Activated naive CD4-positive, alpha-beta T cell treated with anti-CD3 and anti-CD28 coated beads, Interleukin-2, amount 50 U/mL, for 24 hours (primary cell): Measurements from ENCODE around the gene SF1.

ENCODE experiments used
- H3K27ac Mint-ChIP-seq: one replicate; pipeline ENCODE4 v1.8.0; 2021; ENCODE audit warnings: mild to moderate bottlenecking, mixed read lengths
- H3K27me3 Mint-ChIP-seq: one replicate; pipeline ENCODE4 v1.8.0; 2021; ENCODE audit warnings: mixed read lengths
- H3K36me3 Mint-ChIP-seq: one replicate; pipeline ENCODE4 v1.8.0; 2021; ENCODE audit warnings: mixed read lengths
- H3K4me1 Mint-ChIP-seq: one replicate; pipeline ENCODE4 v1.8.0; 2021; ENCODE audit warnings: mixed read lengths
- H3K4me3 Mint-ChIP-seq: one replicate; pipeline ENCODE4 v1.8.0; 2021; ENCODE audit warnings: mild to moderate bottlenecking, mixed read lengths
- H3K9me3 Mint-ChIP-seq: one replicate; pipeline ENCODE4 v1.8.0; 2021; ENCODE audit warnings: mixed read lengths

The SF1 gene

DNA sequence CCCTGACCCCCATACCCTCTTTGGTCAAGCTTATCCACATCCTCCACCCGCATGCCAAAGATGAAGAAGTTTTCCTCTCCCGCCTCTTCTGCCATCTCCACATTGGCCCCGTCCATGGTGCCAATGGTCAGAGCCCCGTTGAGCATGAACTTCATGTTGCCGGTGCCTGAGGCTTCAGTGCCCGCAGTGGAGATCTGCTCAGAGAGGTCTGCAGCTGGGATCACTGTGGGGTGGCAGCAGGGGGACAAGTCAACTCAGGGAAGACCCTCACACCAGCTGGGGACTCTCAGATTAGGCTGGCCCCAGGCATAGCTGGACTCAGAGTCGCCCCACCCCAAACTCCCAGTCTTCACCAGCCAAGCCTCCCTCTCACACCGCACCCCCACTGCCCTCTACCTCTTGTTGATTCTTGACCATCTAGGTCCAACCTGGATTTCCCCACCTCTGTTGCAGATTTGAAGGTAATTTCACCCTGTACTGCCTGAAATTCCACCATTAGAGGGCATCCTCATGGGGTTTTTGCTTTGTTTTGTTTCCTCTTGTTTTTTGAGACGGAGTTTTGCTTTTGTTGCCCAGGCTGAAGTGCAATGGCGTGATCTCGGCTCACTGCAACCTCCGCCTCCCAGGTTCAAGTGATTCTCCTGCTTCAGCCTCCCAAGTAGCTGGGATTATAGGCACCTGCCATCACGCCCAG lies 27.8 kb downstream of the SF1 start:
- Mint-ChIP-seq H3K9me3 (no peaks in the 10 kb centered on the region), H3K27me3 (no peaks in the 10 kb centered on the region), H3K27ac (peak overlapping the region; percentile 73), H3K4me3 (no peak overlapping the region), H3K4me1 (peaks cover 39% of the 10 kb centered on the region), H3K36me3 (peaks cover 13% of the 10 kb centered on the region)

DNA sequence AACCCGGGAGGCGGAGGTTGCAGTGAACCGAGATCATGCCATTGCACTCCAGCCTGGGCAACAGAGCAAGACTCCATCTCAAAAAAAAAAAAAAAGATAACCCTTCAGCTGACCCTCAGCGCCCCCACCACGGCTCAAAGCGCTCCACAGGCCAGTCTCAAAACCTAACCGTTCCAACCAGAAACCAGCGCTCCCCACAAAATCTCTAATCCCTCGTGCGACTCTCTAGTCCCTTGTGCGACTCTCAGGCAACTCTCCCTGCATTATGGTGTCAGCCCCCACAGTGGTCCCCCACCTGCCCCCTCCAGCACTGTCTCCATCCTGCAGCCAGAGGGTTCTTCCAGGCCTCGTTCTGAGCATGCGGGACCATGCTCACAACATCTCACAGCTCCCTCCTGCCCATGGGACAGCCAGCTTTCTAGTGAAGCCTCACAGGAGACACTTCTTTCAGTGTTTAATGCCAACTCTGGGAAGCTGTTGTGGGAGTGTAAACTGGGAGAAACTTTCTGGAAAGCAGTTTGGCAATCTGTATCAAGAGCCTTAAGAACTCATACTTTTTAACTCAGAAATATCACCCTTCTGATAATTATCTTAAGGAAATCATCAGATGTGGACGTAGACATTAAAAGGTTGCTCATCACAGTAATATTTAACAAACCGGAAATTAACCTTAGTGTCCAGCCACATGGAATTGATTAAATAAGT lies 30.2 kb downstream of the SF1 start:
- Mint-ChIP-seq H3K36me3 (peaks cover 13% of the 10 kb centered on the region), H3K4me1 (peaks cover 45% of the 10 kb centered on the region), H3K27ac (peak overlapping the region; percentile 82), H3K27me3 (no peaks in the 10 kb centered on the region), H3K9me3 (no peaks in the 10 kb centered on the region), H3K4me3 (no peak overlapping the region)

DNA sequence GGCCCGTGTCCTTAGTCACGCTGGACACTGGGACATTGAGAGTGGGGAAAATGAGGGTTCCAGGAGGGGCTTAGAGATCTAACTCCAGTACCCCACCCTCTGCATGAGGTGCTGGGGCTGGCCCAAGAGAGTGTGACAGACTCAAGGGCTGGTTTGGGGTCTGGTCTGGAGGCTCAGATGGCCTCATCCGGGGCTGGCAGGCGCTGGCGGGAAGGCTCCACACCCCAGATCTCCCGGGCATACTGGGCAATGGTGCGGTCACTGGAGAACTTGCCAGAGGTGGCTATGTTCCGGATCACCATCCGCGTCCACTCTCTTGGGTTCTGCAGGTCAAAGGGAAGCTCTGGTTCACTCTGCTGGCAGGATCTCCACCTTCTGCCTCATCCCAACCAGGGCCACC lies 31.9 kb downstream of the SF1 start:
- no peaks in the 10 kb centered on the region for H3K27me3 Mint-ChIP-seq
- H3K4me1 Mint-ChIP-seq: peaks cover 36% of the 10 kb centered on the region
- H3K4me3 Mint-ChIP-seq: no peak overlapping the region
- H3K36me3 Mint-ChIP-seq: peaks cover 3% of the 10 kb centered on the region
- H3K27ac Mint-ChIP-seq: no peak overlapping the region
- no peaks in the 10 kb centered on the region for H3K9me3 Mint-ChIP-seq

DNA sequence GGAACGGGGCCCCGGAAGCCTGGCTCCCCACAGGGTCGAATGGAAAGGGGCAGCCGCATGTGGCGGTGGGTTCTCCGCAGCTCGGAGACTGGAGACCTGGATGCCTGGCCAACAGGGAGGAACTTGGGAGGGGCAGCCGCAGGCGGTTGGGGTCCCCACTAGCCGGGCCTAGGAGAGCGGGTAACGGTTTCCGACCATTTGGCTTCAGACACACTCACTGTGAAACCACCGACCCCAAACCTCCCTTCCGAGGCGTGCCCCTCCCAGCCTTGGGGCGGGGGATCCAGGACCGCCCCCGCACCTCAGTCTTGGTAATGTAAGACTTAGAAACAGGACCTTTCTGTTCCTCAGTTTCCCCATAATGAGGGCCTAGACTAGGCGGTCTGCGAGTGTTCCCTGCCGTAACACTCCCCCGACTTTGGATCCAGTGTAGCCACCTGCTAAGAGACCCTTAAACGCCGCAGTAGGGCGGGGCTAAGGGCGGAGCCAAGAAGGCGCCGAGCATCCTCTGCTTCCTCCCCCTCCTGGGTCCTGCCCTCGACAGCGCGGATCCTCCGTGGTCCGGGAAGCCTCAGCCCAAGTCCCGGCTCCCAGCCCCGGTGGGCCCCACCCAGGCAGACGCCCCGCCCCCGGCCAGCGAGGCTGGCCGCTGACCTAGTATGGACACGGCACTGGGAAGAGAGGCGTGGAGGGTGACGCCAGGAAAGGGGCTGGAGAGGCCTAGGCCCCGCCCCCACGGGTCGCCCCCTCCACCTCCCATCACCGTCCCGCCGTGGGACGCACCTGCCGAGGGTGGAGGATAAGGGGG lies 32.6 kb downstream of the SF1 start:
- H3K9me3 Mint-ChIP-seq: no peaks in the 10 kb centered on the region
- peaks cover 36% of the 10 kb centered on the region for H3K4me1 Mint-ChIP-seq
- peak overlapping the region; percentile 85 for H3K4me3 Mint-ChIP-seq
- peak overlapping the region; percentile 62 for H3K27ac Mint-ChIP-seq
- H3K27me3 Mint-ChIP-seq: no peaks in the 10 kb centered on the region
- H3K36me3 Mint-ChIP-seq: peaks cover 3% of the 10 kb centered on the region

DNA sequence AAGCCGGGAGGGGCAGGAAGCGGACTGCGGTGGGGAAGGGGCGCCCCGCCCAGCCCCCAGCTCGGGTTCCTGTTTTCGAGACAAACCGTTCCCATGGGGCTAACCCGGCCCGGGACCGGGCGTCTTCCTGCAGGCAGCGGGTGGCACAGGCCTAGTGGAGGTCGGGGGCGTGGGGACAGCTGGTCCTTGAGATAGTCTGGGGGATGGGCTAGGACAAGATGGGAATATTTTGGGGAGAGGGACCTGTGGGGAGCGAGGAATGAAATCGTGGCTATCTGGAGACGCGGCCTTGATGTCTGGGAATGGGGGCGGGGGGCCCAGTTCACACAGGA lies 33.2 kb downstream of the SF1 start:
- H3K36me3 Mint-ChIP-seq: peaks cover 2% of the 10 kb centered on the region
- H3K27me3 Mint-ChIP-seq: no peaks in the 10 kb centered on the region
- H3K4me1 Mint-ChIP-seq: peaks cover 36% of the 10 kb centered on the region
- peak overlapping the region; percentile 85 for H3K4me3 Mint-ChIP-seq
- H3K9me3 Mint-ChIP-seq: no peaks in the 10 kb centered on the region
- H3K27ac Mint-ChIP-seq: peak overlapping the region; percentile 62

DNA sequence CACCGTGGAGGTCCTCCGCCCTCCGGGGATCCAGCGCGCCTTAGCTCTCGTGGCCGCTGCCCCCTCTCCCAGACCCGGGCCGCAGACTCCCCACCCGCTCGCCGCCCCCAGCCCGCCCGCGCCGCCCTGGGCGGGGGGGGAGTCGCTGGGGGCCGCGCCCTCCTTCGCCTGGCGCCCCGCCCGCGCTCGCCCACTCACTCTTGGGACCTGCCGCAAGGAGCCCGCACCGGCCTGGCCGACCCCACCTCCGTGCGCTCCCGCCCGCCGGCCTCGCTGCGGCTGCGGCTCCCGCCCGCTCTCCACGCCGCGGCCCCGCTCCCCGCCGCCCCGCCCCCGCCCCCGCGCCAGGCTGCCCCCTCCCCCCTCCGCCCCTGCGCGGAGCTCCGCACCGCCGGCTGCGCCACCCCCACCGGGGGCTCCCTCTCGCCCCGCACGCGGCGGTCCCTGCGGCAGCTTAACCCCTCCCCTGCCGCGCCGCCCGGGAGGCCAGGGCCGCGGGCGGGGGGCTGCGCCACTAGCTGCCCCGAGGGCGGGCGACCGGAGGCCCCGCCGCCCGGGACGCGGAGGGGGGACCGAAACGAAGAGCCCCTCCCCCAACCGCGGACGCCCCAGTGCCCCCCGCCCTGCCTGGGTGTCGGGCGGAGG lies 33.7 kb downstream of the SF1 start:
- no peaks in the 10 kb centered on the region for H3K27me3 Mint-ChIP-seq
- peak overlapping the region; percentile 89 for H3K27ac Mint-ChIP-seq
- peaks cover 36% of the 10 kb centered on the region for H3K4me1 Mint-ChIP-seq
- no peaks in the 10 kb centered on the region for H3K36me3 Mint-ChIP-seq
- no peaks in the 10 kb centered on the region for H3K9me3 Mint-ChIP-seq
- peak overlapping the region; percentile 85 for H3K4me3 Mint-ChIP-seq

DNA sequence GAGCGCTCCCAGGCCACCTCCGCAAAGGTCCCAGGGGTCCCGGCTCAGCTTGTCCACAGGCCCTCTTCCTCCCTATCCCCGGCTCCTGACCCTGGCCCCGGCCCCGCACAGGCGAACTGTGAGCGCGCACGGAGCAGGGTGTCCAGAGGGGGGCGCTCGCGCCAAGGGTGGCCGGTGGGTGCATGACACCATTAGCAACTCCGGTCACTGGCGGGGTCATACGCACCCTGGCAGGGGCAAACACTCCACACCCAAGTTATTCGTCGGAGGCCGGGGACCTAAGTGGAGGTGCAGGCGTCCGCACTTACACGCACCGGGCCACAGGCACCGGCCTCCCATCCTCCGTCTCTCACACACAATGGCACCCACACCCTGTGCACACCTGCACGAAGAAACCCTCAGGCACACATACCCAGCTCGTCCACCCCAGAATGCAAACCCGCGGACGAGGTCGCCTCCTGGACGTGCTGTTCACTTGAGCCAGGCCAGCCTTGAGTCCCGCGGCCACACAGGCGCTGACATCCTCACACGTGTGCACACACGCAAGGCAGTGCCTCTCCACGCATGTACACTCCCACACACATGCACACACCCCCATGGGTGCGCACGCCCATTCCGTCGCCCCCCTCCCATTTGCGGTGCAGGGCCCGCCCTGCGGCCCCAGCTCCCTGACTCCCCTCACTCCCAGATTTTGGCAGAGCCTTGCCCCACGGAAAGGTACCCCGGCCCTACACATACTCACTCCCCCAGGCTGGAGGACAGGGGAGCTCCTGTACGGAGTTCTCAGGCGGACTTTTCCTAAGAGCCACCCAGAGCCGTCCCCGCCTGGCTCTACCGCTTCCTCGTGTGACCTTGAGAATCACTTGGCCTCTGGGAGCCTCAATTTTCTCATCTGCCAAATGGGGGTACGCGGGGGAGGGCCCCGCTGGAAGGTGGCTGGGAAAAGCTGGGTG lies 34.5 kb downstream of the SF1 start, which contains the start of gene RASGRP2:
RASGRP2 (minus strand) TSS at position 552 of the 953 bp plus-strand sequence. CDS start 1,276 bp downstream, outside the sequence.
- H3K4me1 Mint-ChIP-seq: peaks cover 41% of the 10 kb centered on the region
- no peaks in the 10 kb centered on the region for H3K9me3 Mint-ChIP-seq
- no peaks in the 10 kb centered on the region for H3K36me3 Mint-ChIP-seq
- H3K4me3 Mint-ChIP-seq: peak within 1 kb of the TSS; percentile 85
- no peaks in the 10 kb centered on the region for H3K27me3 Mint-ChIP-seq
- H3K27ac Mint-ChIP-seq: peak within 1 kb of the TSS; percentile 89

DNA sequence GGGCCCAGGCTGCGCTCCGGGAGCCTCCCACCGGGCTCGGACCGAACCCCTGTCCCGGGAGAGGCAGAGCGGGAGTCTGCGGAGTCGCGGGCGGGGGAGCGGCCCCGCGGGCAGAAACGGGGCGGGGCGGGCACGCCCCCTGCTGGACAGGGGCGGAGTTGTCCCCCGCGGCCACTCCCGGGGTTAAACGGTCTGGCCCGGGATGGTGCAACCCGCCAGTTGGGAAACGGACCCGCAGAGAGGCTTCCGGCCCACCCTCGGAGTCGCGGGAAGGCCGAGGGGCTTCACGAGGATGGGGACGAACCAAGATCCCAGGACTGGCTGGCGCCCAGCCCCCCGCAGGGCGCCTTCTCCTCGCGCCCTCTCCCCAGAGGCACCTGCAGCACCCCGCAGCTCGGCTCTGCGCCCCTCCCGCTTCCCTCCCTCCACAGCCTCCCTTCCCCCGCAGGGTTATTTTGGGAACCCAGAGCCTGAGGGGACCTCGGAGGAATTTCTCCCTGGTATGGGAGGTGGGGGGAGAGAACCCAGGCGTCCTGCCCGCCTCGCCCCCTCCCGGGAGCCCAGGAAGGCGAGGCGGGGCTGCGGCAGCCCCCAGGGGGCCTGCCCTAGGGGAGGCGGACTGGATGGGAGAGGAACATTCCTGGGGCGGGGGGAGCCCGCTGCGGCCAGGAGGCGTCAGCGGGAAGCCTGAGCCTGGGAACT lies 35.3 kb downstream of the SF1 start:
- Mint-ChIP-seq H3K27me3 (no peaks in the 10 kb centered on the region), H3K9me3 (no peaks in the 10 kb centered on the region), H3K4me3 (peak overlapping the region; percentile 85), H3K4me1 (peaks cover 38% of the 10 kb centered on the region), H3K36me3 (peaks cover under 1% of the 10 kb centered on the region), H3K27ac (no peak overlapping the region)

DNA sequence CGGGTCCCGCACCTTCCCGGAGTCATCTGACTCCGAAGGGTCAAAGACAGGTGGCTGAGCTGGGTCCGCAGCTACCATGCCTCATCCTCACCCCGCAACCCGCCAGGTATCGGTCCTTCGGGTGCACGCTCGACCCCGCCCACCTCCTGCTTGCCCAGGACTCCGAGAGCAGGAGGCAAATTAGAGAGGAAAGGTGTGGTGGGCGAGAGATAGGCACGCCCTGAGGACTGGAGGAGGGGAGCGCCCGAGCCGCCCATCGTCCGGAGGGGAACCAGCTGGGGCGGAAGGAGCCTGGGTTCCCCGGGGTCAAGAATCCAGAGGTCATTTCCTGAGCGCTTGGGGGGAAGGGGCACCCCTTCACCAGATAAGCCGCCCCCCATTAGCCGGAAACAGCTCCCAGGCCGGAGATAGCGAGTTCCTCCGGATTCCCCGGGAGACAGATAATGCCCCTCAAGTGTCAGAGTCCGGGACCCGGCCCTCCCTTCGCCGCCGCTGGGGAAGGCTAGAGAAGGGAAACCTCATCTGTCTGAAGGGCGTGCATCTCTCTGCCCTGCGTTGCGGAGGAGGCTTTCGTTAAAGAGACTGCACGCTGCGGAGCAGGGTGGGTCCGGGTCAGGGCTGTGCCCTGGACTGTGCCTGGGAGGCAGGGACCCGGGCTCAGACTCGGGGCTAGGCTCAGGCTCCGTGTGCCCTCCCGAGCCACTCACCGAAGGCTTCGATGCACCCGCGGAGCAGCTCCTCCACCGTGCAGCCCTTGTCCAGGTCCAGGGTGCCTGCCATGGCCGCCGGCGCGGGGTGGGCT lies 36.1 kb downstream of the SF1 start:
- Mint-ChIP-seq H3K27ac (peak overlapping the region; percentile 8), H3K36me3 (peaks cover 2% of the 10 kb centered on the region), H3K4me3 (peak overlapping the region; percentile 69), H3K4me1 (peaks cover 39% of the 10 kb centered on the region), H3K9me3 (no peaks in the 10 kb centered on the region), H3K27me3 (no peaks in the 10 kb centered on the region)

DNA sequence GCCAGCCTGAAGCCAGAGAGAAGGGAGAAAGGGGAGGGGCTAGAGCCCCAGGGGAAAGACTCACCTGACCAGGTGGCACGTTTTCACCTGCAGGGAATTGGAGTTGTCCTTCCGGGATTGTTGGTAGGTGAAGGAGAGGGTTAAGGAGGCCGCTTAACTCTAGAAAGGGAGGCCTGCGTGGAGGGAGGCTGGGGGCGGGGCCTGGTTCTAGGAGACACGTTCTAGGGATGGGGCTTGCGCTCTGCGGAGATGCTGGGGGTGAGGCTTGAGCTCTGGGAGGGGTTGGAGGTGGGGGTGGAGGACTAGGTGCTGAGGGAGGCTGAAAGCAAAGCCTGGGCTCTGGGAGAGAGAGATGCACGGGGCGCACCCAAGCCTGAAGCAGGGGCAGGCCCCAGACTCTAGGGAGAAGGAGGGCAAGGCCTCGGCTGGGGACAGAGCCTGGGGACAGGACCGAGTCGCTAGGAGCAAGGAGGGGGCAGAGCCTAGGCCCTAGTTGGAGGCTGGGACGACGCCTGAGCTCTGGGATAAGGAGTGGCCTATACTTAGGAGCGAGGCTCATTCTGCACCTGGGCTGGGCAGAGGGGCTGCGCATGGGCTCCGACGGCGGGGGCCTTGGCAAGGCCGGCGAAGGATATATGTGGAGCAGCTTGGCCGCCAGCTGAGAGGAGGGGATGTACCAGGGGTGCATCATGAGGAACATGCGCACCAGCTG lies 36.8 kb downstream of the SF1 start:
- Mint-ChIP-seq H3K27me3 (no peaks in the 10 kb centered on the region), H3K36me3 (peaks cover 2% of the 10 kb centered on the region), H3K4me1 (peaks cover 44% of the 10 kb centered on the region), H3K27ac (peak overlapping the region; percentile 62), H3K4me3 (peak overlapping the region; percentile 69), H3K9me3 (no peaks in the 10 kb centered on the region)

DNA sequence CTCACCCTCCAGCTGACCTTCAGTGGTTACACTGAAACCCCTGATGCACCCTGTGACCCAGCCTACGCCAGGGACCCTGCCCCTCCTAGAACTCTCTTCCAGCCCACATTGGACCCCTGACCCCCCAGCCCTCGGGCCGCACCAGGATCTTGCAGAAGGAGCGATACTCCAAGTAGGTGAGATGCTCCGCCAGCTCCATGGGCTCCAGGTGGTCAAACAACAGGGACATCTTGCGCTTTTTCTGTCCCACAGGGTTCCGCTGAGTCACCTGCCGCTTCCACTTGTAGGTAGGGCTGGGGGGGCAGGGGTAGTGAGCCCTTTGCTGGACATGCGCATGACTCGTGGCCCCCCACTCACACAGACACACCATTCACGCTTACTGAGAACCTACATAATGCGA lies 38.5 kb downstream of the SF1 start:
- no peaks in the 10 kb centered on the region for H3K27me3 Mint-ChIP-seq
- H3K9me3 Mint-ChIP-seq: no peaks in the 10 kb centered on the region
- peaks cover 52% of the 10 kb centered on the region for H3K4me1 Mint-ChIP-seq
- no peak overlapping the region for H3K27ac Mint-ChIP-seq
- H3K36me3 Mint-ChIP-seq: peaks cover 2% of the 10 kb centered on the region
- no peak overlapping the region for H3K4me3 Mint-ChIP-seq

DNA sequence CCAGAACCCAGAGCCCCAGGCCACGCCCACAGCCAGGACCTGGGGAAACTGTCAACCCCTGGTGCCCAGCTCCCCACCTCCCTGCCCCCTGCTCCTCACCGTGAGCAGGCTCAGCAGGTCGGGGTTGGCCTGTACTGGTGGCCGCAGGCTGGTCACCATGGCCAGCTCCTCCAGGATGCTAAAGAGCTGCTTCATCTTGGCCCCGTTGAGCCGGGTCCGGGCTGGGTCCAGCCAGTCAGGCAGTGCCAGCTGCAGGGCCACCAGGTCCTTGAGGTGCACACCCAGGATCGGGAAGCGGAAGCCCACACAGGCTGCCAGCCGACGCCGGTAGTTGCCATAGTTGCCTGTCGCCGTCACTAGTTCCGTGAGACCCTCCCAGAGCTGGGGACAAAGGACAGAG lies 41.7 kb downstream of the SF1 start:
- H3K27me3 Mint-ChIP-seq: no peaks in the 10 kb centered on the region
- H3K36me3 Mint-ChIP-seq: peaks cover 5% of the 10 kb centered on the region
- no peaks in the 10 kb centered on the region for H3K9me3 Mint-ChIP-seq
- no peak overlapping the region for H3K27ac Mint-ChIP-seq
- peaks cover 54% of the 10 kb centered on the region for H3K4me1 Mint-ChIP-seq
- no peak overlapping the region for H3K4me3 Mint-ChIP-seq

DNA sequence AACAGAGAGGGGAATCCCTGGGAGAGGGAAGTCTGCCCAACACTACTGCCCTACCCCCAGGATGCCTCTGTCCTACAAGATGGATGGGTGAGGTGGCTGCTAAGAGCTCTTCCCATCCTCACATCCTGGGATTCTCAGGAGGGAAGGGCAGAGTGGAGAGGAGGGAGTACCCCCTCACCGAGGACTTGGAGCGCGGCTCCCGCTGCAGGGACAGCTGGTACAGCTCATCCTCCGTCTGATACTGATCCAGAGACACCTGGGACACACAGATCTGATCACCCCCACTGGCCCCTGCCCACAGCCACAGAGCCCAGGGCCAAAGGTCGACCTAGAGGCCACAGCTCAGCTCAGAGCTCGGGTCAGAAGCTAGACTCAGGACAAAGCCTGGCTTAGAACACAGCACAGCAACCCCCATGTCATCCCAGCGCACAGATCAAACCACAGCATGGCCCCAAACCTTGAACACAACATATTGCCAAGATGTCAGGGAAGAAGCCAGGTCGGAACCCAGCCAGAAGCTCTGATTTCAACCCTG lies 42.5 kb downstream of the SF1 start:
- Mint-ChIP-seq H3K9me3 (no peaks in the 10 kb centered on the region), H3K36me3 (peaks cover 5% of the 10 kb centered on the region), H3K27me3 (no peaks in the 10 kb centered on the region), H3K4me1 (peaks cover 47% of the 10 kb centered on the region), H3K27ac (peak overlapping the region; percentile 61), H3K4me3 (no peak overlapping the region)
